ENCODE measurements around the gene HOXA5.

- TF ChIP-seq, protein P1, sequence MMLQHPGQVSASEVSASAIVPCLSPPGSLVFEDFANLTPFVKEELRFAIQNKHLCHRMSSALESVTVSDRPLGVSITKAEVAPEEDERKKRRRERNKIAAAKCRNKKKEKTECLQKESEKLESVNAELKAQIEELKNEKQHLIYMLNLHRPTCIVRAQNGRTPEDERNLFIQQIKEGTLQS (IDR thresholded peaks at IDR 0.05), result no peak
- TF ChIP-seq EZH2phosphoT487 (IDR thresholded peaks at IDR 0.05; ENCODE audit: borderline replicate concordance) (no peak), POLR2A (IDR thresholded peaks at IDR 0.05; ENCODE audit: borderline replicate concordance, extremely low read depth, insufficient read depth, insufficient read length) (no peak), POLR2AphosphoS5 (IDR thresholded peaks at IDR 0.05; ENCODE audit: low read depth, low read length) (no peak), JUND (IDR thresholded peaks at IDR 0.05) (no peak), RAD21 (IDR thresholded peaks at IDR 0.05; ENCODE audit: low read depth) (no peak), MAX (IDR thresholded peaks at IDR 0.05) (no peak), SRF (IDR thresholded peaks at IDR 0.05; ENCODE audit: low read depth) (no peak)
- TF ChIP-seq, protein P2, sequence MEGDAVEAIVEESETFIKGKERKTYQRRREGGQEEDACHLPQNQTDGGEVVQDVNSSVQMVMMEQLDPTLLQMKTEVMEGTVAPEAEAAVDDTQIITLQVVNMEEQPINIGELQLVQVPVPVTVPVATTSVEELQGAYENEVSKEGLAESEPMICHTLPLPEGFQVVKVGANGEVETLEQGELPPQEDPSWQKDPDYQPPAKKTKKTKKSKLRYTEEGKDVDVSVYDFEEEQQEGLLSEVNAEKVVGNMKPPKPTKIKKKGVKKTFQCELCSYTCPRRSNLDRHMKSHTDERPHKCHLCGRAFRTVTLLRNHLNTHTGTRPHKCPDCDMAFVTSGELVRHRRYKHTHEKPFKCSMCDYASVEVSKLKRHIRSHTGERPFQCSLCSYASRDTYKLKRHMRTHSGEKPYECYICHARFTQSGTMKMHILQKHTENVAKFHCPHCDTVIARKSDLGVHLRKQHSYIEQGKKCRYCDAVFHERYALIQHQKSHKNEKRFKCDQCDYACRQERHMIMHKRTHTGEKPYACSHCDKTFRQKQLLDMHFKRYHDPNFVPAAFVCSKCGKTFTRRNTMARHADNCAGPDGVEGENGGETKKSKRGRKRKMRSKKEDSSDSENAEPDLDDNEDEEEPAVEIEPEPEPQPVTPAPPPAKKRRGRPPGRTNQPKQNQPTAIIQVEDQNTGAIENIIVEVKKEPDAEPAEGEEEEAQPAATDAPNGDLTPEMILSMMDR (IDR thresholded peaks at IDR 0.05 in 2 of 3, conservative IDR thresholded peaks at IDR 0.05 in 1 of 3; ENCODE audit: borderline replicate concordance in 1 of 3, insufficient read depth in 1 of 3, low read depth in 2 of 3, low read length in 2 of 3), result no peak
These were observed 49.3 kb upstream of the HOXA5 start for GRCh38 chr7:27192546-27193334.
